H1 (cell line): Measurements from ENCODE around the gene CNTN5. TPM values are rescaled to one million over a fixed set of nuclear protein-coding genes. Genes with fewer than 3 reads are reported as not detected.

Experiments used
- RFX5 ChIP-seq: IDR thresholded peaks from 2 replicates; pipeline ENCODE4 v1.6.1; 2011; ENCODE audit warnings: low read depth, low read length, improper control_type of control experiment, borderline replicate concordance
- polyA plus RNA-seq, 7 experiments: library from polyadenylated mRNA; depleted of rRNA in 3 of 7; stranded (reverse) in 5 of 7; unstranded in 2 of 7; fragments of >200 nt in 5 of 7; fragments of 200-250 nt in 2 of 7; gene quantifications; 1 replicate in 5 of 7; 2 replicates in 1 of 7; 4 replicates in 1 of 7; pipeline versions ENCODE4 v1.2.1 to v1.2.3, GENCODE V29; 2011 to 2013; ENCODE audit warnings: missing spikeins in 2 of 7, mixed read lengths in 2 of 7
- total RNA-seq: library from RNA; stranded (reverse); fragmentation: NEBNext Ultra II Directional; extraction: Animal tissue kit (Norgen Biotek cat#: 25700); gene quantifications from 2 replicates; pipeline ENCODE4 v1.2.1, GENCODE V29; 2021

CNTN5 gene
- total and polyA plus RNA-seq, 2 of the 8 experiments (the other 6 are each of a cell fraction or from before 2014, with no cell fraction given) = not detected

DNA sequence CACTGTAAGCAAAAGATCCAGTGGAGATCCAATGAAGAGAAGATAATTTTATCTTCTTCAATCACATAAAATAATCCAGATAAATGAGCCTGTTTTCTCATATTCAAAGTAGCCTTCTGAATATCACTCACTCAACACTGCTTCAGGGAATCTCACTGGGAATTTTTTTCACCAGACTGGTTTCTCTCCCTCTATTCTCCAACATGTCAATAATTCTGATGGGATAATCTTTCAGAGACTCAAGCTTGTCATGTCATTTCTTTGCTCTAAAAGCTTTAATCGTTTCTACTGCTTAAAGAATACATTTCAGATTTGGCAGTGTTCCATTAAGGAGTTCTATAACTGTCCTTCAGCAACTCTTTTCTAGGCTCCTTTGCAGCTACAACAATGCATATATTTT is 16.3 kb downstream of the CNTN5 start (continued):
- no peak for TF ChIP-seq RFX5
